ENCODE measurements around the gene METTL25B. TPM values are rescaled to one million over a fixed set of nuclear protein-coding genes. Genes with fewer than 3 reads are reported as not detected.
A peak's percentile ranks its signal among the peaks of the same experiment; 100 is the strongest.

The METTL25B gene
- total RNA-seq (2014; rRNA removed) = 10.4 and 14.6 TPM in 2 replicates
- Bru-seq, nascent RNA = percentile 69 among the genes with signal in this experiment
- percentile 85 among the genes with signal in this experiment for BruChase-seq, experiment 1, labeled RNA remaining after a 6-hour chase
- percentile 81 among the genes with signal in this experiment for BruChase-seq, experiment 2, labeled RNA remaining after a 2-hour chase
- long read RNA-seq, transcript RRNAD1-201 (8 exons, 2,254 nt) = major isoform, 29 of 55 reads
- long read RNA-seq, transcript RRNAD1-202 (7 exons, 1,802 nt) = minor isoform, 5 of 55 reads
- long read RNA-seq, partial matches to known transcripts = 3 of 55 reads
- long read RNA-seq, other reads (novel, unspliced or antisense) = 16 of 55 reads

- no peaks in the 10 kb centered on the region for H3K27me3 ChIP-seq (ENCODE audit: low read length)
- H3K9me3 ChIP-seq (ENCODE audit: low read length) = no peaks in the 10 kb centered on the region
- peak within 1 kb of the TSS; percentile 87 for H2AFZ ChIP-seq (ENCODE audit: low read length)
- intact Hi-C loops (cut with micrococcal nuclease) = loop anchor here (1.0 kb wide), 3 partner anchors 13 to 39 kb away; partner anchors contain the start of genes HDGF, MRPL24 and PRCC
- ChIA-PET CTCF (interaction anchor here (0.5 to 3.0 kb wide), 7 partner anchors 13 to 227 kb away, joined by 3 to 26 read pairs (median 7); partner anchors contain the start of genes HDGF, MRPL24 and NES), POLR2A (ENCODE audit: unreplicated experiment) (interaction anchor here (0.6 to 2.0 kb wide), 7 partner anchors 13 to 1754 kb away, joined by 3 to 28 read pairs (median 5); partner anchors contain the start of genes MRPL24 and PRCC)
- peak within 1 kb of the TSS; percentile 99 for H3K4me2 ChIP-seq (ENCODE audit: low read length)
- peak within 1 kb of the TSS; percentile 67 for H3K27ac ChIP-seq (ENCODE audit: low read length)
- ATAC-seq = peak; percentile 68
- BruUV-seq (replicated peaks) = TSS peak; percentile 62
- H3K9me2 ChIP-seq (replicated peaks; ENCODE audit: low read length) = no peaks in the 10 kb centered on the region
- DNase-seq = peak; percentile 89
- H3K4me3 ChIP-seq (ENCODE audit: low read length) = peak within 1 kb of the TSS; percentile 98
- H4K20me1 ChIP-seq (ENCODE audit: low read length) = peaks cover 36% of the 10 kb centered on the region
- H3K4me1 ChIP-seq (ENCODE audit: insufficient read depth, low read length) = peaks cover 27% of the 10 kb centered on the region
- H3K9ac ChIP-seq (ENCODE audit: low read length) = peak within 1 kb of the TSS; percentile 97
- peaks cover 24% of the 10 kb centered on the region for H3K36me3 ChIP-seq (ENCODE audit: low read depth, low read length)
- peaks cover 4% of the 10 kb centered on the region for H3F3A ChIP-seq (ENCODE audit: low read length, unreplicated experiment)
- no peak for TF ChIP-seq EZH2 (IDR thresholded peaks at IDR 0.05; ENCODE audit: low read length, unreplicated experiment)
- no peak for TF ChIP-seq EZH2phosphoT487 (IDR thresholded peaks at IDR 0.05; ENCODE audit: borderline replicate concordance, low read length)
- no peak for TF ChIP-seq CTCF (conservative IDR thresholded peaks at IDR 0.05; ENCODE audit: low read depth, low read length)
- H3K79me2 ChIP-seq (ENCODE audit: low read length) = peaks cover 68% of the 10 kb centered on the region
Observed at GRCh38 chr1:156727926-156728598, at the start of gene METTL25B. Gene METTL25B (plus strand): TSS chr1:156728469. CDS start chr1:156729105, 636 bp downstream.

GRCh38 chr1:156680056-156680455 lies 48.2 kb upstream of the METTL25B start:
- Histone ChIP-seq H3F3A (ENCODE audit: low read length, unreplicated experiment) (no peaks in the 10 kb centered on the region), H4K20me1 (ENCODE audit: low read length) (no peaks in the 10 kb centered on the region), H3K27me3 (ENCODE audit: low read length) (no peaks in the 10 kb centered on the region), H2AFZ (ENCODE audit: low read length) (no peak overlapping the region), H3K36me3 (ENCODE audit: low read depth, low read length) (no peaks in the 10 kb centered on the region), H3K9me3 (ENCODE audit: low read length) (no peaks in the 10 kb centered on the region), H3K9me2 (replicated peaks; ENCODE audit: low read length) (no peaks in the 10 kb centered on the region), H3K9ac (ENCODE audit: low read length) (no peak overlapping the region), H3K4me2 (ENCODE audit: low read length) (no peak overlapping the region), H3K4me1 (ENCODE audit: insufficient read depth, low read length) (peaks cover 36% of the 10 kb centered on the region), H3K79me2 (ENCODE audit: low read length) (peaks cover 19% of the 10 kb centered on the region), H3K27ac (ENCODE audit: low read length) (no peak overlapping the region), H3K4me3 (ENCODE audit: low read length) (no peak overlapping the region)
- ATAC-seq (no peak), DNase-seq (no peak)
- BruUV-seq (replicated peaks) = no TSS peak
- TF ChIP-seq EZH2phosphoT487 (IDR thresholded peaks at IDR 0.05; ENCODE audit: borderline replicate concordance, low read length) = no peak
- POLR2A ChIA-PET (ENCODE audit: unreplicated experiment) = no interaction called here
- CTCF ChIA-PET = interaction anchor here (0.7 to 1.9 kb wide), 3 partner anchors 9 to 26 kb away, joined by 3 to 10 read pairs (median 3); no protein-coding TSS in a partner anchor
- intact Hi-C loops (cut with micrococcal nuclease) = no loop called here

GRCh38 chr1:156681196-156681960 lies 46.9 kb upstream of the METTL25B start:
- intact Hi-C loops (cut with micrococcal nuclease) = no loop called here
- no peak overlapping the region for H3K4me3 ChIP-seq (ENCODE audit: low read length)
- TF ChIP-seq EZH2 (IDR thresholded peaks at IDR 0.05; ENCODE audit: low read length, unreplicated experiment) (no peak), CTCF (conservative IDR thresholded peaks at IDR 0.05; ENCODE audit: low read depth, low read length) (no peak), EZH2phosphoT487 (IDR thresholded peaks at IDR 0.05; ENCODE audit: borderline replicate concordance, low read length) (no peak)
- peaks cover 27% of the 10 kb centered on the region for H3K4me1 ChIP-seq (ENCODE audit: insufficient read depth, low read length)
- no peak overlapping the region for H3K9ac ChIP-seq (ENCODE audit: low read length)
- no peaks in the 10 kb centered on the region for H3K27me3 ChIP-seq (ENCODE audit: low read length)
- H3K9me2 ChIP-seq (replicated peaks; ENCODE audit: low read length) = no peaks in the 10 kb centered on the region
- no peaks in the 10 kb centered on the region for H4K20me1 ChIP-seq (ENCODE audit: low read length)
- POLR2A ChIA-PET (ENCODE audit: unreplicated experiment) = no interaction called here
- no peak overlapping the region for H2AFZ ChIP-seq (ENCODE audit: low read length)
- H3K36me3 ChIP-seq (ENCODE audit: low read depth, low read length) = no peaks in the 10 kb centered on the region
- no peak for ATAC-seq
- no peaks in the 10 kb centered on the region for H3K9me3 ChIP-seq (ENCODE audit: low read length)
- H3K27ac ChIP-seq (ENCODE audit: low read length) = no peak overlapping the region
- peaks cover 7% of the 10 kb centered on the region for H3K79me2 ChIP-seq (ENCODE audit: low read length)
- CTCF ChIA-PET = interaction anchor here (0.6 to 1.9 kb wide), 7 partner anchors 8 to 204 kb away, joined by 3 to 10 read pairs (median 3); no protein-coding TSS in a partner anchor
- no peak for DNase-seq
- no peak overlapping the region for H3K4me2 ChIP-seq (ENCODE audit: low read length)
- no TSS peak for BruUV-seq (replicated peaks)
- no peaks in the 10 kb centered on the region for H3F3A ChIP-seq (ENCODE audit: low read length, unreplicated experiment)
